ENCODE results near the gene KCTD15.

KCTD15 gene

GRCh38 chr19:33862981-33863380 lies 66.3 kb downstream of the KCTD15 start:
- no peak; the same call in 2 of the 3 replicates for ATAC-seq
- TF ChIP-seq OSR1 (CRISPR knock-in tag; IDR thresholded peaks at IDR 0.05) (no peak), ESRRG (CRISPR knock-in tag; IDR thresholded peaks at IDR 0.05) (no peak), RARB (CRISPR knock-in tag; IDR thresholded peaks at IDR 0.05) (no peak), ARNTL (CRISPR knock-in tag; IDR thresholded peaks at IDR 0.05; ENCODE audit: borderline replicate concordance, low read depth) (no peak), TOX (CRISPR knock-in tag; IDR thresholded peaks at IDR 0.05; ENCODE audit: borderline replicate concordance) (no peak)
- TF ChIP-seq, protein P1, sequence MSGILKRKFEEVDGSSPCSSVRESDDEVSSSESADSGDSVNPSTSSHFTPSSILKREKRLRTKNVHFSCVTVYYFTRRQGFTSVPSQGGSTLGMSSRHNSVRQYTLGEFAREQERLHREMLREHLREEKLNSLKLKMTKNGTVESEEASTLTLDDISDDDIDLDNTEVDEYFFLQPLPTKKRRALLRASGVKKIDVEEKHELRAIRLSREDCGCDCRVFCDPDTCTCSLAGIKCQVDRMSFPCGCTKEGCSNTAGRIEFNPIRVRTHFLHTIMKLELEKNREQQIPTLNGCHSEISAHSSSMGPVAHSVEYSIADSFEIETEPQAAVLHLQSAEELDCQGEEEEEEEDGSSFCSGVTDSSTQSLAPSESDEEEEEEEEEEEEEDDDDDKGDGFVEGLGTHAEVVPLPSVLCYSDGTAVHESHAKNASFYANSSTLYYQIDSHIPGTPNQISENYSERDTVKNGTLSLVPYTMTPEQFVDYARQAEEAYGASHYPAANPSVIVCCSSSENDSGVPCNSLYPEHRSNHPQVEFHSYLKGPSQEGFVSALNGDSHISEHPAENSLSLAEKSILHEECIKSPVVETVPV (CRISPR knock-in tag; IDR thresholded peaks at IDR 0.05): no peak

GRCh38 chr19:33863436-33863835 lies 66.8 kb downstream of the KCTD15 start:
- TF ChIP-seq ISL1 (CRISPR knock-in tag; IDR thresholded peaks at IDR 0.05) (no peak), RARB (CRISPR knock-in tag; IDR thresholded peaks at IDR 0.05) (no peak), ZC3H10 (CRISPR knock-in tag; IDR thresholded peaks at IDR 0.05) (no peak)
- TF ChIP-seq, protein P1 (CRISPR knock-in tag; IDR thresholded peaks at IDR 0.05): no peak
- ATAC-seq: no peak

DNA sequence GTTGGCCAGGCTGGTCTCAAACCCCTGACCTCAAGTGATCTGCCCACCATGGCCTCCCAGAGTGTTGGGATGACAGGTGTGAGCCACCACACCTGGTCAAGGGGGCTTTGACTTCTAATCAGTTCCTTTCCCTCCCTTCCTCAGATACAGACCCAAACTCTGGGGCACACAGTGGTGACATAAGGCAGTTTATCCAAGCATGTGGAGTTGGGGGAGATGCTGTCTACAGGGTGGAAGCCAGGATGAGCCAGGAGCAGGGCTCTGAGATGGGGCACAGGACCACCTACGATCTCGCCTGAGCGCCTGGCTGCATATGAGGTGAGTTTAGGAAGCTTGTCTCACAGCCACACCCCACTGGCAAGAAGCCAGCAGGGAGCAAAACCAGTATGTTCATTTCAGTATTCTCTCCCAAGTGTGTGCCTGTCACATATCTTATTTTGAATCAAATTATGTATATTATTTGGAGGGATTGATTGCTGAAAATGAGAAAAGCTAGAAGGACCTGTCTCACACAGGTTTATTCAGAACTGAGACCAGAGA lies 67.7 kb downstream of the KCTD15 start:
- ATAC-seq: no peak
- no peak for TF ChIP-seq CSDC2 (CRISPR knock-in tag; IDR thresholded peaks at IDR 0.05)
- TF ChIP-seq RARB (CRISPR knock-in tag; IDR thresholded peaks at IDR 0.05): no peak
- no peak for TF ChIP-seq ESRRG (CRISPR knock-in tag; IDR thresholded peaks at IDR 0.05)
- TF ChIP-seq ZNF8 (CRISPR knock-in tag; IDR thresholded peaks at IDR 0.05): no peak
- TF ChIP-seq ZFP30 (CRISPR knock-in tag; IDR thresholded peaks at IDR 0.05): no peak
- TF ChIP-seq, protein P1 (CRISPR knock-in tag; IDR thresholded peaks at IDR 0.05): no peak
- no peak for TF ChIP-seq GLIS3 (CRISPR knock-in tag; IDR thresholded peaks at IDR 0.05)
- TF ChIP-seq, protein P2, sequence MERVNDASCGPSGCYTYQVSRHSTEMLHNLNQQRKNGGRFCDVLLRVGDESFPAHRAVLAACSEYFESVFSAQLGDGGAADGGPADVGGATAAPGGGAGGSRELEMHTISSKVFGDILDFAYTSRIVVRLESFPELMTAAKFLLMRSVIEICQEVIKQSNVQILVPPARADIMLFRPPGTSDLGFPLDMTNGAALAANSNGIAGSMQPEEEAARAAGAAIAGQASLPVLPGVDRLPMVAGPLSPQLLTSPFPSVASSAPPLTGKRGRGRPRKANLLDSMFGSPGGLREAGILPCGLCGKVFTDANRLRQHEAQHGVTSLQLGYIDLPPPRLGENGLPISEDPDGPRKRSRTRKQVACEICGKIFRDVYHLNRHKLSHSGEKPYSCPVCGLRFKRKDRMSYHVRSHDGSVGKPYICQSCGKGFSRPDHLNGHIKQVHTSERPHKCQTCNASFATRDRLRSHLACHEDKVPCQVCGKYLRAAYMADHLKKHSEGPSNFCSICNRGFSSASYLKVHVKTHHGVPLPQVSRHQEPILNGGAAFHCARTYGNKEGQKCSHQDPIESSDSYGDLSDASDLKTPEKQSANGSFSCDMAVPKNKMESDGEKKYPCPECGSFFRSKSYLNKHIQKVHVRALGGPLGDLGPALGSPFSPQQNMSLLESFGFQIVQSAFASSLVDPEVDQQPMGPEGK (CRISPR knock-in tag; IDR thresholded peaks at IDR 0.05; ENCODE audit: borderline replicate concordance): no peak
- no peak for TF ChIP-seq PPARA (CRISPR knock-in tag; IDR thresholded peaks at IDR 0.05; ENCODE audit: borderline replicate concordance)
- TF ChIP-seq, protein P3, sequence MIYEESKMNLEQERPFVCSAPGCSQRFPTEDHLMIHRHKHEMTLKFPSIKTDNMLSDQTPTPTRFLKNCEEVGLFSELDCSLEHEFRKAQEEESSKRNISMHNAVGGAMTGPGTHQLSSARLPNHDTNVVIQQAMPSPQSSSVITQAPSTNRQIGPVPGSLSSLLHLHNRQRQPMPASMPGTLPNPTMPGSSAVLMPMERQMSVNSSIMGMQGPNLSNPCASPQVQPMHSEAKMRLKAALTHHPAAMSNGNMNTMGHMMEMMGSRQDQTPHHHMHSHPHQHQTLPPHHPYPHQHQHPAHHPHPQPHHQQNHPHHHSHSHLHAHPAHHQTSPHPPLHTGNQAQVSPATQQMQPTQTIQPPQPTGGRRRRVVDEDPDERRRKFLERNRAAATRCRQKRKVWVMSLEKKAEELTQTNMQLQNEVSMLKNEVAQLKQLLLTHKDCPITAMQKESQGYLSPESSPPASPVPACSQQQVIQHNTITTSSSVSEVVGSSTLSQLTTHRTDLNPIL (CRISPR knock-in tag; IDR thresholded peaks at IDR 0.05; ENCODE audit: low read depth): no peak
- TF ChIP-seq TCF4 (CRISPR knock-in tag; IDR thresholded peaks at IDR 0.05; ENCODE audit: borderline replicate concordance): no peak
- no peak for TF ChIP-seq ARNTL (CRISPR knock-in tag; IDR thresholded peaks at IDR 0.05; ENCODE audit: borderline replicate concordance, low read depth)
- no peak for TF ChIP-seq SNAI2 (CRISPR knock-in tag; IDR thresholded peaks at IDR 0.05)

- TF ChIP-seq SNAI2 (CRISPR knock-in tag; IDR thresholded peaks at IDR 0.05) (no peak), ZNF8 (CRISPR knock-in tag; IDR thresholded peaks at IDR 0.05) (no peak), ZNF70 (CRISPR knock-in tag; IDR thresholded peaks at IDR 0.05) (no peak), OSR1 (CRISPR knock-in tag; IDR thresholded peaks at IDR 0.05) (no peak), TCF4 (CRISPR knock-in tag; IDR thresholded peaks at IDR 0.05; ENCODE audit: borderline replicate concordance) (no peak), TSHZ2 (CRISPR knock-in tag; IDR thresholded peaks at IDR 0.05) (no peak), ZFP3 (CRISPR knock-in tag; IDR thresholded peaks at IDR 0.05) (no peak), ARNTL (CRISPR knock-in tag; IDR thresholded peaks at IDR 0.05; ENCODE audit: borderline replicate concordance, low read depth) (no peak), ZC3H10 (CRISPR knock-in tag; IDR thresholded peaks at IDR 0.05) (no peak), ISL1 (CRISPR knock-in tag; IDR thresholded peaks at IDR 0.05) (no peak), GLIS3 (CRISPR knock-in tag; IDR thresholded peaks at IDR 0.05) (no peak), PPARA (CRISPR knock-in tag; IDR thresholded peaks at IDR 0.05; ENCODE audit: borderline replicate concordance) (no peak)
- TF ChIP-seq, protein P1 (CRISPR knock-in tag; IDR thresholded peaks at IDR 0.05): no peak
- TF ChIP-seq, protein P2 (CRISPR knock-in tag; IDR thresholded peaks at IDR 0.05; ENCODE audit: borderline replicate concordance): no peak
Measured at GRCh38 chr19:33865306-33865705, 68.6 kb downstream of the KCTD15 start.

More at GRCh38 chr19:33865306-33865705, 68.6 kb downstream of the KCTD15 start:
- ATAC-seq: no peak
